OCI-LY3 (cell line): Measurements from ENCODE around the gene COL27A1.

Experiments
- CTCF ChIP-seq: fragments of 200-600, 300-600 bp; sonication (generic); IDR thresholded peaks from 2 replicates; pipeline ENCODE4 v1.5.1; 2014; ENCODE audit warnings: antibody characterized with exemption, low read length, low read depth
- EZH2phosphoT487 ChIP-seq: fragments of 200-600 bp; shearing (Covaris generic); IDR thresholded peaks from 2 replicates; pipeline ENCODE4 v1.6.1; 2018; ENCODE audit warnings: antibody characterized with exemption, mixed run types, low read depth

GRCh38 chr9:114176624-114177291, 21.4 kb downstream of the COL27A1 start:
- TF ChIP-seq CTCF: no peak
- no peak for TF ChIP-seq EZH2phosphoT487
